Activated CD4-positive, alpha-beta memory T cell treated with anti-CD3 and anti-CD28 coated beads for 36 hours (primary cell): Measurements from ENCODE around the gene SHB. TPM values are rescaled to one million over a fixed set of nuclear protein-coding genes. Genes with fewer than 3 reads are reported as not detected.

Experiments
- CTCF ChIA-PET: fragments of 350-600 bp; sonication (Branson Sonifier 250); formaldehyde crosslinking; loops from one replicate; lab custom pipeline; 2021; ENCODE audit warnings: antibody characterized with exemption, inconsistent platforms; lab: Charles Lee
- POLR2A ChIA-PET: fragments of 350-600 bp; sonication (Branson Sonifier 250); formaldehyde crosslinking; loops from one replicate; lab custom pipeline; 2021; ENCODE audit warnings: antibody characterized with exemption; lab: Charles Lee
- DNase-seq: peaks from one replicate; pipeline ENCODE4 v3.0.0-alpha.2; 2020
- H3K27ac Mint-ChIP-seq: one replicate; pipeline ENCODE4 v1.8.0; 2021; ENCODE audit warnings: mixed read lengths
- H3K27me3 Mint-ChIP-seq: one replicate; pipeline ENCODE4 v1.8.0; 2021; ENCODE audit warnings: mixed read lengths
- H3K36me3 Mint-ChIP-seq: one replicate; pipeline ENCODE4 v1.8.0; 2021; ENCODE audit warnings: mixed read lengths
- H3K4me1 Mint-ChIP-seq: one replicate; pipeline ENCODE4 v1.8.0; 2021; ENCODE audit warnings: low read depth, mixed read lengths
- H3K4me3 Mint-ChIP-seq: one replicate; pipeline ENCODE4 v1.8.0; 2021; ENCODE audit warnings: mild to moderate bottlenecking, mixed read lengths
- H3K9me3 Mint-ChIP-seq: one replicate; pipeline ENCODE4 v1.8.0; 2021; ENCODE audit warnings: mixed read lengths
- intact Hi-C: fragments of 100-400 bp; cut with micrococcal nuclease; formaldehyde crosslinking; loops from one replicate; pipeline ENCODE4 v1.15.1; 2023
- total RNA-seq, 2 experiments: library from RNA; stranded (reverse); gene quantifications; one replicate each; pipeline ENCODE4 v1.2.3, GENCODE V29; 2021

The SHB gene
- total RNA-seq, 2 experiments from 2014 or later: 1.1 to 1.2 TPM

GRCh38 chr9:37927601-37928551, 141.2 kb downstream of the SHB start:
- Mint-ChIP-seq H3K4me3 (no peak overlapping the region), H3K9me3 (peaks cover 3% of the 10 kb centered on the region), H3K36me3 (no peaks in the 10 kb centered on the region), H3K4me1 (peaks cover 2% of the 10 kb centered on the region), H3K27ac (no peak overlapping the region), H3K27me3 (no peaks in the 10 kb centered on the region)
- ChIA-PET CTCF (interaction anchor here (1.0 kb wide), 1 partner anchor 14 kb away, joined by 3 read pairs; no protein-coding TSS in a partner anchor), POLR2A (no interaction called here)
- intact Hi-C loops: no loop called here
- no peak for DNase-seq

- H3K27me3 Mint-ChIP-seq: no peaks in the 10 kb centered on the region
- H3K27ac Mint-ChIP-seq: no peak overlapping the region
- ChIA-PET CTCF (no interaction called here), POLR2A (no interaction called here)
- peaks cover 2% of the 10 kb centered on the region for H3K4me1 Mint-ChIP-seq
- intact Hi-C loops: no loop called here
- no peak for DNase-seq
- peaks cover 3% of the 10 kb centered on the region for H3K9me3 Mint-ChIP-seq
- no peaks in the 10 kb centered on the region for H3K36me3 Mint-ChIP-seq
- H3K4me3 Mint-ChIP-seq: no peak overlapping the region
Observed at GRCh38 chr9:37927132-37927531, 141.9 kb downstream of the SHB start.

DNA sequence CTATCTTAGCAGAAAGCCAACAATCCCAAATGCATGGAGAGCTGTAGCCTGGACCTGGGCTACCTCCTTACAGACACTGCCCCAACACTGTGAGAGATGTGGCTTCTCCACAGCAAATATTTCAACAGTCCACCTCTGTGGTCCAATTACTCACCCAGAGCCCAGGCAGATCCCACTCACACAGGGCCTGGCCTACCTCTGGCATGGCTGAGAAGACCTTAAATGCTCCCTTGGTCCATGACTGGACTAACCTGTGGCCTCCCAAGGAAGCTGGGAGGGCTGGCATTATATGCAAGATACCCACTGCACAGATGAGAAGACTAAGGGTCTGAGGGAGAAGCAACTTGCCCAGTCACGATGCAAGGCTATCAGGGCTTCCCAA, 142.3 kb downstream of the SHB start:
- Mint-ChIP-seq H3K27ac (no peak overlapping the region), H3K4me3 (no peak overlapping the region), H3K4me1 (peaks cover 2% of the 10 kb centered on the region), H3K9me3 (peaks cover 3% of the 10 kb centered on the region), H3K36me3 (no peaks in the 10 kb centered on the region), H3K27me3 (no peaks in the 10 kb centered on the region)
- intact Hi-C loops: no loop called here
- no peak for DNase-seq
- ChIA-PET CTCF (interaction anchor here (1.5 kb wide), 1 partner anchor 13 kb away, joined by 3 read pairs; no protein-coding TSS in a partner anchor), POLR2A (no interaction called here)

- POLR2A ChIA-PET: no interaction called here
- no peaks in the 10 kb centered on the region for H3K27me3 Mint-ChIP-seq
- H3K4me3 Mint-ChIP-seq: no peak overlapping the region
- H3K9me3 Mint-ChIP-seq: peaks cover 3% of the 10 kb centered on the region
- DNase-seq: peak; percentile 14
- no peak overlapping the region for H3K27ac Mint-ChIP-seq
- CTCF ChIA-PET: interaction anchor here (1.5 kb wide), 1 partner anchor 12 kb away, joined by 3 read pairs; no protein-coding TSS in a partner anchor
- intact Hi-C loops: no loop called here
- H3K4me1 Mint-ChIP-seq: peaks cover 2% of the 10 kb centered on the region
- no peaks in the 10 kb centered on the region for H3K36me3 Mint-ChIP-seq
Observed at GRCh38 chr9:37925786-37926736, 143.0 kb downstream of the SHB start.

GRCh38 chr9:37925006-37925405, 144.0 kb downstream of the SHB start:
- ChIA-PET POLR2A (no interaction called here), CTCF (interaction anchor here (1.5 kb wide), 1 partner anchor 11 kb away, joined by 3 read pairs; no protein-coding TSS in a partner anchor)
- Mint-ChIP-seq H3K9me3 (no peaks in the 10 kb centered on the region), H3K4me3 (no peak overlapping the region), H3K27me3 (no peaks in the 10 kb centered on the region), H3K27ac (no peak overlapping the region), H3K36me3 (no peaks in the 10 kb centered on the region), H3K4me1 (peaks cover 2% of the 10 kb centered on the region)
- intact Hi-C loops: no loop called here
- DNase-seq: no peak

GRCh38 chr9:37924538-37924937, 144.5 kb downstream of the SHB start:
- POLR2A ChIA-PET: no interaction called here
- H3K36me3 Mint-ChIP-seq: no peaks in the 10 kb centered on the region
- no peaks in the 10 kb centered on the region for H3K27me3 Mint-ChIP-seq
- CTCF ChIA-PET: interaction anchor here (0.9 kb wide), 1 partner anchor 11 kb away, joined by 4 read pairs; no protein-coding TSS in a partner anchor
- no peak for DNase-seq
- H3K27ac Mint-ChIP-seq: no peak overlapping the region
- H3K4me3 Mint-ChIP-seq: no peak overlapping the region
- intact Hi-C loops: no loop called here
- no peaks in the 10 kb centered on the region for H3K9me3 Mint-ChIP-seq
- H3K4me1 Mint-ChIP-seq: peaks cover 2% of the 10 kb centered on the region

DNA sequence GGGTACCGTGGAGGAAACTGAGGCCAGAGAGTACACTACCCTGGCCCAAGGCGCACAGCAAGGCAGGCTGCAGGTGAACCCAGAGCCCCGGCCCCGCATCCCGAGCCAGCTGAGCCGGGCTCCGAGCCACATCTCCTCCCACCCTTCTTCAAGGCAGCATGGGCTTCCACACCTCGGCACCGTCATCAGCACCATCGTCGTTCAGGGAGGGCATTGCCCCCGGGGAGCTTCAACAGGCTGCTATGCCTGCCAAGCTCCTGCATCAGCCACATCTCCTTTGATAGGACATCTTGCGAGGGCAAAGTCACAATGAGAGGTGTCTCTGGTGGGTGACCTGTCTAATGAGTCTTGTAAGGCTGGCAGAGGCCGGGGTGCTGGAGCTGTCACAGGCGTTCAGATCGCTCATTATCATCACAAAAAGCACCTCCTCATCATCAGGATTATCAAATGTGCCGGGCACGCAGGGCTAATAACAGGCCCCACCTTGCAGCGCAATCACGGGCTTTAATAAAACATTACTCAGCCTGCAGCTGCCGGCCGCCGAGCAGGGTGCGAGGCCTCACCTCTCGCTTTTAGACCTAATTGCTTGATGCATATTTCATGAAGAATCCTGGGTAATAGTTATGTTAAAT, 145.1 kb downstream of the SHB start:
- H3K27ac Mint-ChIP-seq: no peak overlapping the region
- H3K36me3 Mint-ChIP-seq: no peaks in the 10 kb centered on the region
- ChIA-PET CTCF (interaction anchor here (0.7 to 0.9 kb wide), 2 partner anchors 10 to 63 kb away, joined by 3 to 4 read pairs; no protein-coding TSS in a partner anchor), POLR2A (no interaction called here)
- H3K27me3 Mint-ChIP-seq: no peaks in the 10 kb centered on the region
- H3K9me3 Mint-ChIP-seq: no peaks in the 10 kb centered on the region
- peaks cover 2% of the 10 kb centered on the region for H3K4me1 Mint-ChIP-seq
- intact Hi-C loops: no loop called here
- no peak for DNase-seq
- H3K4me3 Mint-ChIP-seq: no peak overlapping the region

DNA sequence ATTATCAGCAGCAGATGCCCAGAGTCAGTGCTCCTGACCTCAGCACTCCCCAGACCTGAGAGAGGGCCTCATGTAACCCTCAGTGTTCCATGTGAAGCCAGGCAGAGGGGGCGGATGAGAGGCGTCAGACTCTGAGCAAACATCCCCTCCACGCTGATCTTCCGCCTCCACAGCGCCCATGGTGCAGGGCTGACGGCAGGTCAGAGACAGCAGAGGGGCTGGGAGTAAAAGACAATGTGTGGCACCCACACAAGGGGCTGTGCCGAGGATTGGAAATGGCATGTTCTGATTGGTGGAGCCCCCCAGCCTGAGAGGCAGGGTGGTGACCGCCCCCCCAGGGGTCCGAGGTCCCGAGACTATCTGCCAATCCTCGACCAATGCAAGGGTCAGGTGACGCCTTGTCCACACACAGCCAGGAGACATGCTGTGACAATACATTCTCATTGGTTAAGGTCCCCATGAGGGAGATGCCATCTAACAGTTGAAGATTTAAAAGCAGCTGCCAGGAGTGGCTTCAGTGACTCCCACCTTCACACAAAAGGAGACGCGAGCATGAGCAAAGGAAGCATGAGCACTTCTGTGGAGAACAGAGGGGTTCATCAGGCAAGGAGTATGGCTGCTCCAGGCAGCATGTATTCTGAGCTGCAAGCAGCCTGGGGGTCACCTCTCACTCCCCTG, 145.8 kb downstream of the SHB start:
- no peaks in the 10 kb centered on the region for H3K27me3 Mint-ChIP-seq
- ChIA-PET POLR2A (no interaction called here), CTCF (interaction anchor here (0.7 kb wide), 1 partner anchor 64 kb away, joined by 3 read pairs; no protein-coding TSS in a partner anchor)
- no peaks in the 10 kb centered on the region for H3K9me3 Mint-ChIP-seq
- no peak overlapping the region for H3K27ac Mint-ChIP-seq
- H3K36me3 Mint-ChIP-seq: no peaks in the 10 kb centered on the region
- peaks cover 2% of the 10 kb centered on the region for H3K4me1 Mint-ChIP-seq
- intact Hi-C loops: no loop called here
- H3K4me3 Mint-ChIP-seq: no peak overlapping the region
- no peak for DNase-seq

DNA sequence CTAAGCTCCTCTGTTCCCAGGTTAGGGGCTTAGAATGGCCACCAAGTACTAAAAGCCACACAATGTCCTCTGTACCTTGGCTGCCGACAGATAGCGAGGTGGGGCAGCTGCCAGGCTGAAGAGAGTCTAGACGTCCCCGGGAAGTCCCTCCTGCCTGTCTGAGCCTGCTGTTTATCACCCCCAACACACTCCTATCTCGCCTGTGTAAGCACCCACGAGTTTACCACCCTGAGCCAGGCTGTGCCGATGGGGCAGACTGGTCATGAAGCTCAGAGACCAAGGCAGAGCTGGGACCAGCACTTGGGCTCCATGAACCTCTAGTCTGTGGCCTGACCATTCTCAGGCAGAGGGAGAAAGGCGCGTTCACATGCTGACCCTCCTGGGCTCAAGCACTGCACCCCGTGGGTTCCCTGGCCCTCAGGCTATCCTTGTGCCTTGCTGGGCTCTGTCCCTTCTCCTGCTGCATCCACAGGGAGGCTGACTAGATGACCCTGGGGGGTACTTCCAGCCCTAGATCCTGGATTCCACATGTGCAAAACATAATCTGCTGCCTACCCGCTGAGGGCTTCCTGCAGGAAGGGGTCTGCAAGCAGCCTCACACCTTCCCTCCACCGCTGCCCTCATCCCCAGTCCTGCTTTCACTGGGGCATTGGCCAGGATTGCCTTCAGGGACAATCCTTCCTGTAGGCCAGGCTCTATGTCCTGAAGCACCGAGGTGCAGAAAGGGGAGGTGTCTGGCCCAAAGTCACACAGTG, 146.5 kb downstream of the SHB start:
- H3K27me3 Mint-ChIP-seq: no peaks in the 10 kb centered on the region
- no peaks in the 10 kb centered on the region for H3K9me3 Mint-ChIP-seq
- POLR2A ChIA-PET: no interaction called here
- H3K36me3 Mint-ChIP-seq: no peaks in the 10 kb centered on the region
- H3K27ac Mint-ChIP-seq: no peak overlapping the region
- CTCF ChIA-PET: no interaction called here
- peaks cover 2% of the 10 kb centered on the region for H3K4me1 Mint-ChIP-seq
- intact Hi-C loops: no loop called here
- no peak for DNase-seq
- H3K4me3 Mint-ChIP-seq: no peak overlapping the region

DNA sequence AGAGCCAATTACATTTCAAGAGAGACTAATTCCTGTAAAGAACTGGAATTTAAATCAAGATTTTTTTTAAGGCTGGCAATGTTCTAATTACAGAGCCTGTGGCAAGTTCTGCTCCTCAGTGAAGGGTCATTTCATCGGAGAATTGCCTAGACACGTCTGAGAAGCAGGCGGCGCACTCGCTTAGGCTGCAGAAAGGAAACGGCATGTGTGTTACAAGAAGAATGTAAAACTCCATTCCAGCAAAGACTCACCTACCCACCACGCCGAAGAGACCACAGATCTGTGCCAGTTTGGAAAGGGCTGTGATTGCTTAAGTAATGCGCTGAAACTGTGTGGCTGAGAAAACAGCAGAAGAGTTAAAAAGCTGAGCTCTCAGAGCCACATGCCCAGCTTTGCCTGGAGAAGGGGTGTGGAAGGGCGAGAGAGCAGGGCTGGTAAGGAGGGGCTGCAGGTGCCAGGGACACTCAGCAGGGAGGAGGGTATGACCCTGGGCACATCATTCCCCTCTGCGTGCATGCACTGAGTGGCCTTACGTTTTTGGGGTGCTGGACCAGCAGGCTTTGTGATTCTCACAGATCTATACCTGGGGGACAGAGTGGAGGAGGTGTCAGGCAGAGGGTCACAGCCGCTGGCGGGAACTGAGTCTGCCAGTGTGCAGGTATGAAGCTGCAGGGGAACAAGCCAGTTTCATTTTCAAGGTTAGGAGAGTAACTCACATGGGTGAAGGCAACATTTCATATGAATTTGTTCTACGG, 147.3 kb downstream of the SHB start:
- intact Hi-C loops: no loop called here

More for the DNA sequence above, 147.3 kb downstream of the SHB start:
- Mint-ChIP-seq H3K36me3 (no peaks in the 10 kb centered on the region), H3K4me1 (peaks cover 2% of the 10 kb centered on the region), H3K27me3 (no peaks in the 10 kb centered on the region), H3K27ac (no peak overlapping the region), H3K9me3 (no peaks in the 10 kb centered on the region), H3K4me3 (no peak overlapping the region)
- ChIA-PET CTCF (interaction anchor here (1.1 kb wide), 1 partner anchor 166 kb away, joined by 3 read pairs; no protein-coding TSS in a partner anchor), POLR2A (no interaction called here)
- DNase-seq: no peak
